ENCODE measurements around the gene DEAF1.
A peak's percentile ranks its signal among the peaks of the same experiment; 100 is the strongest.

The DEAF1 gene

GRCh38 chr11:729492-730074 is 34.6 kb upstream of the DEAF1 start:
- Histone ChIP-seq H3K36me3 (ENCODE audit: insufficient read depth, insufficient read length, low read length) (peaks cover 21% of the 10 kb centered on the region), H3K9ac (ENCODE audit: insufficient read length, low read depth) (no peak overlapping the region), H3K27me3 (ENCODE audit: insufficient read depth, insufficient read length) (peaks cover 7% of the 10 kb centered on the region), H3K4me1 (ENCODE audit: insufficient read depth, insufficient read length) (peaks cover 12% of the 10 kb centered on the region), H3K9me3 (ENCODE audit: insufficient read depth, low read length) (no peaks in the 10 kb centered on the region), H3K4me3 (ENCODE audit: insufficient read length, low read depth) (no peak overlapping the region)
- DNase-seq (ENCODE audit: low read depth, low spot score) = no peak
- TF ChIP-seq ZNF274 (IDR thresholded peaks at IDR 0.05; ENCODE audit: low read depth, low read length) = no peak
- TF ChIP-seq YY1 (IDR thresholded peaks at IDR 0.05; ENCODE audit: insufficient read depth, insufficient read length) = no peak
- TF ChIP-seq SUZ12 (IDR thresholded peaks at IDR 0.05; ENCODE audit: extremely low read depth, insufficient read depth, insufficient read length) = no peak

GRCh38 chr11:728901-729491 is 34.0 kb upstream of the DEAF1 start:
- Histone ChIP-seq H3K4me3 (ENCODE audit: insufficient read length, low read depth) (no peak overlapping the region), H3K4me1 (ENCODE audit: insufficient read depth, insufficient read length) (peaks cover 17% of the 10 kb centered on the region), H3K36me3 (ENCODE audit: insufficient read depth, insufficient read length, low read length) (peaks cover 27% of the 10 kb centered on the region), H3K9me3 (ENCODE audit: insufficient read depth, low read length) (no peaks in the 10 kb centered on the region), H3K9ac (ENCODE audit: insufficient read length, low read depth) (no peak overlapping the region), H3K27me3 (ENCODE audit: insufficient read depth, insufficient read length) (peaks cover 7% of the 10 kb centered on the region)
- no peak for TF ChIP-seq YY1 (IDR thresholded peaks at IDR 0.05; ENCODE audit: insufficient read depth, insufficient read length)
- no peak for DNase-seq (ENCODE audit: low read depth, low spot score)

- H3K9ac ChIP-seq (ENCODE audit: insufficient read length, low read depth) = peak overlapping the region; percentile 67
- H3K4me1 ChIP-seq (ENCODE audit: insufficient read depth, insufficient read length) = peaks cover 17% of the 10 kb centered on the region
- peaks cover 7% of the 10 kb centered on the region for H3K27me3 ChIP-seq (ENCODE audit: insufficient read depth, insufficient read length)
- H3K4me3 ChIP-seq (ENCODE audit: insufficient read length, low read depth) = no peak overlapping the region
- peak; percentile 57 for DNase-seq (ENCODE audit: low read depth, low spot score)
- peaks cover 31% of the 10 kb centered on the region for H3K36me3 ChIP-seq (ENCODE audit: insufficient read depth, insufficient read length, low read length)
- no peak for TF ChIP-seq ZNF274 (IDR thresholded peaks at IDR 0.05; ENCODE audit: low read depth, low read length)
- TF ChIP-seq YY1 (IDR thresholded peaks at IDR 0.05; ENCODE audit: insufficient read depth, insufficient read length) = no peak
- TF ChIP-seq SUZ12 (IDR thresholded peaks at IDR 0.05; ENCODE audit: extremely low read depth, insufficient read depth, insufficient read length) = no peak
- H3K9me3 ChIP-seq (ENCODE audit: insufficient read depth, low read length) = no peaks in the 10 kb centered on the region
Measured at GRCh38 chr11:727859-728748, 33.1 kb upstream of the DEAF1 start.

GRCh38 chr11:727281-727701 is 32.3 kb upstream of the DEAF1 start:
- Histone ChIP-seq H3K36me3 (ENCODE audit: insufficient read depth, insufficient read length, low read length) (peaks cover 33% of the 10 kb centered on the region), H3K9me3 (ENCODE audit: insufficient read depth, low read length) (no peaks in the 10 kb centered on the region), H3K4me3 (ENCODE audit: insufficient read length, low read depth) (no peak overlapping the region), H3K27me3 (ENCODE audit: insufficient read depth, insufficient read length) (peaks cover 7% of the 10 kb centered on the region), H3K4me1 (ENCODE audit: insufficient read depth, insufficient read length) (peaks cover 17% of the 10 kb centered on the region), H3K9ac (ENCODE audit: insufficient read length, low read depth) (no peak overlapping the region)
- DNase-seq (ENCODE audit: low read depth, low spot score) = no peak
- TF ChIP-seq YY1 (IDR thresholded peaks at IDR 0.05; ENCODE audit: insufficient read depth, insufficient read length) (no peak), ZNF274 (IDR thresholded peaks at IDR 0.05; ENCODE audit: low read depth, low read length) (no peak), SUZ12 (IDR thresholded peaks at IDR 0.05; ENCODE audit: extremely low read depth, insufficient read depth, insufficient read length) (no peak)

DNA sequence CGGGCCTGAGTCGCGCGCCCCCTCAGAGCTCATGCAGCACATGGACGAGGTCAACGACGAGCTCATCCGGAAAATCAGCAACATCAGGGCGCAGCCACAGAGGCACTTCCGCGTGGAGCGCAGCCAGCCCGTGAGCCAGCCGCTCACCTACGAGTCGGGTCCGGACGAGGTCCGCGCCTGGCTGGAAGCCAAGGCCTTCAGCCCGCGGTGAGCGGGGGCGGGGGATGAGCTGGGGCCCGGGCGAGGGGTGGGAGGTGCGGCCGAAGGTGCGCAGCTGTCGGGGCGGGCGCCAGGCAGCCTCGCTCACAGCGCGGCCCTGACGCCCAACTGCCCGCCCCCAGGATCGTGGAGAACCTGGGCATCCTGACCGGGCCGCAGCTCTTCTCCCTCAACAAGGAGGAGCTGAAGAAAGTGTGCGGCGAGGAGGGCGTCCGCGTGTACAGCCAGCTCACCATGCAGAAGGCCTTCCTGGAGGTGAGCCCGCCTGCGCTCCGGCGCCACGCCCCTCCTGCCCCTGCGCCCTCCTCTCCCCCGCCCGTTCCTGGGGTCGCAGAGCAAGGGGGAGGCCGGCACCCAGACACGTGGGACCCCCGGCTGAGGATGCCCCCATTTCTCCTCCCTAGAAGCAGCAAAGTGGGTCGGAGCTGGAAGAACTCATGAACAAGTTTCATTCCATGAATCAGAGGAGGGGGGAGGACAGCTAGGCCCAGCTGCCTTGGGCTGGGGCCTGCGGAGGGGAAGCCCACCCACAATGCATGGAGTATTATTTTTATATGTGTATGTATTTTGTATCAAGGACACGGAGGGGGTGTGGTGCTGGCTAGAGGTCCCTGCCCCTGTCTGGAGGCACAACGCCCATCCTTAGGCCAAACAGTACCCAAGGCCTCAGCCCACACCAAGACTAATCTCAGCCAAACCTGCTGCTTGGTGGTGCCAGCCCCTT is 31.5 kb upstream of the DEAF1 start:
- TF ChIP-seq ZNF274 (IDR thresholded peaks at IDR 0.05; ENCODE audit: low read depth, low read length) (no peak), SUZ12 (IDR thresholded peaks at IDR 0.05; ENCODE audit: extremely low read depth, insufficient read depth, insufficient read length) (no peak), YY1 (IDR thresholded peaks at IDR 0.05; ENCODE audit: insufficient read depth, insufficient read length) (no peak)
- Histone ChIP-seq H3K4me1 (ENCODE audit: insufficient read depth, insufficient read length) (peaks cover 17% of the 10 kb centered on the region), H3K36me3 (ENCODE audit: insufficient read depth, insufficient read length, low read length) (peaks cover 40% of the 10 kb centered on the region), H3K27me3 (ENCODE audit: insufficient read depth, insufficient read length) (peaks cover 7% of the 10 kb centered on the region), H3K9ac (ENCODE audit: insufficient read length, low read depth) (no peak overlapping the region), H3K4me3 (ENCODE audit: insufficient read length, low read depth) (no peak overlapping the region), H3K9me3 (ENCODE audit: insufficient read depth, low read length) (no peaks in the 10 kb centered on the region)
- no peak for DNase-seq (ENCODE audit: low read depth, low spot score)

GRCh38 chr11:725624-726202 is 30.7 kb upstream of the DEAF1 start:
- Histone ChIP-seq H3K9ac (ENCODE audit: insufficient read length, low read depth) (no peak overlapping the region), H3K9me3 (ENCODE audit: insufficient read depth, low read length) (no peaks in the 10 kb centered on the region), H3K27me3 (ENCODE audit: insufficient read depth, insufficient read length) (peaks cover 7% of the 10 kb centered on the region), H3K4me1 (ENCODE audit: insufficient read depth, insufficient read length) (peaks cover 17% of the 10 kb centered on the region), H3K36me3 (ENCODE audit: insufficient read depth, insufficient read length, low read length) (peaks cover 40% of the 10 kb centered on the region), H3K4me3 (ENCODE audit: insufficient read length, low read depth) (no peak overlapping the region)
- TF ChIP-seq SUZ12 (IDR thresholded peaks at IDR 0.05; ENCODE audit: extremely low read depth, insufficient read depth, insufficient read length) (no peak), YY1 (IDR thresholded peaks at IDR 0.05; ENCODE audit: insufficient read depth, insufficient read length) (no peak), ZNF274 (IDR thresholded peaks at IDR 0.05; ENCODE audit: low read depth, low read length) (no peak)
- no peak for DNase-seq (ENCODE audit: low read depth, low spot score)
